Measurements from ENCODE around the gene PRKCQ. TPM values are rescaled to one million over a fixed set of nuclear protein-coding genes. Genes with fewer than 3 reads are reported as not detected.

Gene PRKCQ
- total RNA-seq, 1 donor from 2014 or later: 3.5 TPM

DNA sequence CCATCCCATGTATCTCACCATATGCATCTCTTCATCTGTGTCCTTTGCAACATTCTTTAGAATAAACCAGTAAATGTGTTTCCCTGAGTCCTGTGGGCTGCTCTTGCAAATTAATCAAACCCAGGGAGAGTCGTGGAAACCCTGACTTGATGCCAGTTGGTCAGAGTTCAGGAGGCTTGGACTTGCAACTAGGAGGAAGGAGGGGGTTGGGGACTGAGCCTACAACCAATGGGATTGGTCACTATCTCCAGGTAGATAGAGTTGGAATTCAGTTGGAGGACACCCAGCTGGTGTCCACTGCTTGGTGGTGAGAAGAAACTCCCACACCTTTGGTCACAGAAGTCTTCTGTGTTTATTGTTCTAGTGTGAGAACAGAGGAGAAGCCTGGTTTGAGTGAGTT lies 38.3 kb upstream of the PRKCQ start:
- Histone ChIP-seq H3F3A (ENCODE audit: low read depth) (no peaks in the 10 kb centered on the region), H3K36me3 (no peaks in the 10 kb centered on the region), H3K4me3 (no peak overlapping the region), H2AFZ (replicated peaks) (no peak overlapping the region), H4K20me1 (ENCODE audit: low read depth) (no peaks in the 10 kb centered on the region), H3K9ac (no peak overlapping the region), H3K27ac (no peak overlapping the region), H3K4me2 (no peak overlapping the region), H3K9me3 (ENCODE audit: low read depth) (no peaks in the 10 kb centered on the region), H3K4me1 (no peaks in the 10 kb centered on the region), H3K27me3 (no peaks in the 10 kb centered on the region), H3K79me2 (ENCODE audit: low read depth) (no peaks in the 10 kb centered on the region)
- Mint-ChIP-seq H3K4me1 (peaks cover 5% of the 10 kb centered on the region), H3K4me3 (no peak overlapping the region), H3K27ac (no peak overlapping the region), H3K27me3 (ENCODE audit: insufficient read depth, low read depth) (no peaks in the 10 kb centered on the region), H3K9me3 (peaks cover 3% of the 10 kb centered on the region), H3K36me3 (no peaks in the 10 kb centered on the region)
- TF ChIP-seq, protein P1, sequence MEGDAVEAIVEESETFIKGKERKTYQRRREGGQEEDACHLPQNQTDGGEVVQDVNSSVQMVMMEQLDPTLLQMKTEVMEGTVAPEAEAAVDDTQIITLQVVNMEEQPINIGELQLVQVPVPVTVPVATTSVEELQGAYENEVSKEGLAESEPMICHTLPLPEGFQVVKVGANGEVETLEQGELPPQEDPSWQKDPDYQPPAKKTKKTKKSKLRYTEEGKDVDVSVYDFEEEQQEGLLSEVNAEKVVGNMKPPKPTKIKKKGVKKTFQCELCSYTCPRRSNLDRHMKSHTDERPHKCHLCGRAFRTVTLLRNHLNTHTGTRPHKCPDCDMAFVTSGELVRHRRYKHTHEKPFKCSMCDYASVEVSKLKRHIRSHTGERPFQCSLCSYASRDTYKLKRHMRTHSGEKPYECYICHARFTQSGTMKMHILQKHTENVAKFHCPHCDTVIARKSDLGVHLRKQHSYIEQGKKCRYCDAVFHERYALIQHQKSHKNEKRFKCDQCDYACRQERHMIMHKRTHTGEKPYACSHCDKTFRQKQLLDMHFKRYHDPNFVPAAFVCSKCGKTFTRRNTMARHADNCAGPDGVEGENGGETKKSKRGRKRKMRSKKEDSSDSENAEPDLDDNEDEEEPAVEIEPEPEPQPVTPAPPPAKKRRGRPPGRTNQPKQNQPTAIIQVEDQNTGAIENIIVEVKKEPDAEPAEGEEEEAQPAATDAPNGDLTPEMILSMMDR (IDR thresholded peaks at IDR 0.05): no peak
- TF ChIP-seq EZH2 (IDR thresholded peaks at IDR 0.05) (no peak), EZH2phosphoT487 (IDR thresholded peaks at IDR 0.05) (no peak)
- DNase-seq (ENCODE audit: low spot score): no peak

DNA sequence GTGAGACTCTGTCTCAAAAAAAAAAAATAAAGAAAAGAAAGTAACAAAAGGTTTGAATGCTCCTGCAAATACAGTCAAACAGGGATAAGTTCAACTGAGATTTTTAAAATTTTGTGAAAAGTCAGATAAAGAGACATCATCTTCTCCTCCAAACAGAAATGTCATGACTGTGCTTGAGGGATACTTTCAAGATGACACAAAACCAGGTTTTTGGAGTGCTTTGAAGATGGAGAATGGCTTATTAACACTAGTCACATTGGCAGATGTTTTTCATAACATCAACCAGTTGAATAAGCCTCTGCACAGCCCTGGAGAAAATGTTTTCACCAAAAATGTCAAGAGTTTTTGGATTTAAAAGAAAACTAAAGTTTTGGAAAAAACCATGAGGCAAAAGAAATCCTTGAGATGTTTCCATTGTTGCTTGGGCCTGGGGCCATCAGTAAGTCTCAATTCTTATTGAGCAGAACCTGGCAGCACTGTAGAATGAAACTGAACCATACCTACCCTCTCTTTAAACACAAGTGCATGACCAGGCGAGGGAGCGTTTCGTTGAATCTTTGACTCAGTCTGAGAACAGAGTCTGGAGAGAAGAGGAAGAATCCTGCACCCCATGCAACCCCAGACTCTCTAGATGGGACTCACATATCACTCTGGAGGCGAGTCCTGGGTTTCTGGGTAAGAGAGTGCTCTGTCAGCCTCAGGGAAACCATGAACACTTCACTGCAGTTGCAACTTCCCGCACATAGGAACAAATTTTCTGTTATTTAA lies 37.4 kb upstream of the PRKCQ start:
- peaks cover 5% of the 10 kb centered on the region for H3K4me1 Mint-ChIP-seq
- no peak overlapping the region for H3K4me3 Mint-ChIP-seq
- TF ChIP-seq EZH2phosphoT487 (IDR thresholded peaks at IDR 0.05): no peak
- no peak for TF ChIP-seq EZH2 (IDR thresholded peaks at IDR 0.05)
- TF ChIP-seq, protein P1 (IDR thresholded peaks at IDR 0.05): no peak

DNA sequence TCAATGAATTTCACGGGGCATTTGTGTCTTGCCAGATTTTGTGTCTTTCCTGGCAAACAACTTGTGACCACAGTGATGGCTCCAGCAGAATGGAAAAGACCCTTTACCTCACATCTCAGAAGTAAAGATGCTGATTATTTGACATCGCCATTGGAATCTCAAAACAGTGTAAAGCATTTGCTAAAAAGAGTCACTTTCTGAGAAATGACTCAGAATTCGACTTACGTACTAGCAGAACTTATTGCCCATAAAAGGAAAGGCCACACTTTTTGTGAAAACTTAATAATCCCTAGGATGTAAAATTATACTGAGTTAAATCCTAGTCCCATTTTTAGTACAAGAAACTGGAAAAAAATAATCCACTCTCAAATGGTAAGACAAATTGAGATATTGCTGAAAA lies 35.9 kb upstream of the PRKCQ start:
- no peaks in the 10 kb centered on the region for H3F3A ChIP-seq (ENCODE audit: low read depth)
- Mint-ChIP-seq H3K27ac (no peak overlapping the region), H3K9me3 (peaks cover 3% of the 10 kb centered on the region), H3K4me1 (no peaks in the 10 kb centered on the region), H3K4me3 (no peak overlapping the region), H3K36me3 (no peaks in the 10 kb centered on the region), H3K27me3 (ENCODE audit: insufficient read depth, low read depth) (no peaks in the 10 kb centered on the region)
- TF ChIP-seq EZH2 (IDR thresholded peaks at IDR 0.05) (no peak), EZH2phosphoT487 (IDR thresholded peaks at IDR 0.05) (no peak)
- TF ChIP-seq, protein P1 (IDR thresholded peaks at IDR 0.05): no peak
- no peaks in the 10 kb centered on the region for H3K36me3 ChIP-seq
- H3K27ac ChIP-seq: no peak overlapping the region
- DNase-seq (ENCODE audit: low spot score): no peak
- H3K4me2 ChIP-seq: no peak overlapping the region
- H3K9ac ChIP-seq: no peak overlapping the region
- H3K4me3 ChIP-seq: no peak overlapping the region
- H4K20me1 ChIP-seq (ENCODE audit: low read depth): no peaks in the 10 kb centered on the region
- H3K79me2 ChIP-seq (ENCODE audit: low read depth): no peaks in the 10 kb centered on the region
- H2AFZ ChIP-seq (replicated peaks): no peak overlapping the region
- no peaks in the 10 kb centered on the region for H3K4me1 ChIP-seq
- no peaks in the 10 kb centered on the region for H3K9me3 ChIP-seq (ENCODE audit: low read depth)
- H3K27me3 ChIP-seq: no peaks in the 10 kb centered on the region

More for the DNA sequence above, 37.4 kb upstream of the PRKCQ start:
- Mint-ChIP-seq H3K27ac (no peak overlapping the region), H3K36me3 (no peaks in the 10 kb centered on the region), H3K9me3 (peaks cover 3% of the 10 kb centered on the region), H3K27me3 (ENCODE audit: insufficient read depth, low read depth) (no peaks in the 10 kb centered on the region)
- Histone ChIP-seq H3K4me3 (no peak overlapping the region), H3K79me2 (ENCODE audit: low read depth) (no peaks in the 10 kb centered on the region), H2AFZ (replicated peaks) (no peak overlapping the region), H3K4me2 (no peak overlapping the region), H3K36me3 (no peaks in the 10 kb centered on the region), H3K9me3 (ENCODE audit: low read depth) (no peaks in the 10 kb centered on the region), H4K20me1 (ENCODE audit: low read depth) (no peaks in the 10 kb centered on the region), H3F3A (ENCODE audit: low read depth) (no peaks in the 10 kb centered on the region), H3K27ac (no peak overlapping the region), H3K9ac (no peak overlapping the region), H3K4me1 (no peaks in the 10 kb centered on the region), H3K27me3 (no peaks in the 10 kb centered on the region)
- no peak for DNase-seq (ENCODE audit: low spot score)

Measured in neural progenitor cell (in vitro differentiated cells).